NCI-H345 (cell line): ENCODE data around the gene BOLA1.
"Not testable (repeated sequence)": the region's sequence is repeated elsewhere in the genome, so short reads cannot be mapped to it uniquely, and the experiment has no call there.

Source experiments
- DNase-seq: peaks from one replicate; lab custom pipeline; 2025; lab: John Stamatoyannopoulos, UW

Gene BOLA1

DNA sequence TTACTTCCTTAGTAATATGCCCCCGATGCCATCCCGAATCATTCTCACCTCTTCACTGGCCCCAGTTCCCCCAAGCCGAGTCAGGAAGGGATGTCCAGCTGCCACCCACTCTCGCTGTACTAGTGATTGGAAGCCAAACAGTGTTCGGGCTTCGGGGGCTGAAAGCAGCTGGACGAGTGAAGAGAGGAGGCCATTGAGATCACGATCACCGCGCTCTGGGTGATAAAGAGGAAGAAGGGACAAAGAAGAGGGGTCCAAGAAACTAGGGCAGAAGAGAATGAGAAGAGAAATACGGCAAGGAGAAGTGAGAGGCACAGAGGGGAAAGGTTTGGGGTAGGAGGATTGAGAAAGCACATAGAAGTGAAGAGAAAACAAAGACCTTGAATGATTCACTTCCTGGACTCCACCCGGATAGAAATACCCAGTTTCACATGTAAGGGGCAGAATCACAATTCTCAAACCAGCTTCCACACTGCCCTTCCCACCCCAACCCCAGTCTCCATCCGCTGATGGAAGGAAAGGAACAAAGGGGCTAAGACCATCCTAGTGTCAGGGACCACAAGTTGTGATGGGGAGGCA is 31.9 kb downstream of the BOLA1 start:
- DNase-seq = no peak

GRCh38 chr1:149932474-149932873 is 33.1 kb downstream of the BOLA1 start:
- no peak for DNase-seq

GRCh38 chr1:149933208-149933607 is 33.8 kb downstream of the BOLA1 start:
- DNase-seq = no peak

DNA sequence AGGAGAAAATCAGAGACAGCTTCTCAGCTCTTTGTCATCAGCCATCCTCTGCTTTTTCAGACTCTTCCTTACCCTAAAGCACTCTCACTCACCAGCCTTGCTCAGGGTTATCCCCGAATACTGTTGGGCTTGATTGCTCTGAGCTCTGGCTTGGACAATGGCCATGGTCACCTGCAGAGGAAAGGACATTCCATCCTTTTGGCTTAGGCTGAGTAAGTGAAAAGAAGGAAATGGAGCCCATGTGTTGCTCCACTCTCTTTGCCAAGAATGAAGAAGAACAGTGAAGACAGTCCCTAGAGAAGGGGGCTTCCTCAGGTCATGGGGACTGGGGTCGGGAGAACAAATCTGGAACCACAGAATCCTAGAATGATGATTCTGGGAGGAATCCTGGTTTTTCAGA is 35.0 kb downstream of the BOLA1 start:
- no peak for DNase-seq

DNA sequence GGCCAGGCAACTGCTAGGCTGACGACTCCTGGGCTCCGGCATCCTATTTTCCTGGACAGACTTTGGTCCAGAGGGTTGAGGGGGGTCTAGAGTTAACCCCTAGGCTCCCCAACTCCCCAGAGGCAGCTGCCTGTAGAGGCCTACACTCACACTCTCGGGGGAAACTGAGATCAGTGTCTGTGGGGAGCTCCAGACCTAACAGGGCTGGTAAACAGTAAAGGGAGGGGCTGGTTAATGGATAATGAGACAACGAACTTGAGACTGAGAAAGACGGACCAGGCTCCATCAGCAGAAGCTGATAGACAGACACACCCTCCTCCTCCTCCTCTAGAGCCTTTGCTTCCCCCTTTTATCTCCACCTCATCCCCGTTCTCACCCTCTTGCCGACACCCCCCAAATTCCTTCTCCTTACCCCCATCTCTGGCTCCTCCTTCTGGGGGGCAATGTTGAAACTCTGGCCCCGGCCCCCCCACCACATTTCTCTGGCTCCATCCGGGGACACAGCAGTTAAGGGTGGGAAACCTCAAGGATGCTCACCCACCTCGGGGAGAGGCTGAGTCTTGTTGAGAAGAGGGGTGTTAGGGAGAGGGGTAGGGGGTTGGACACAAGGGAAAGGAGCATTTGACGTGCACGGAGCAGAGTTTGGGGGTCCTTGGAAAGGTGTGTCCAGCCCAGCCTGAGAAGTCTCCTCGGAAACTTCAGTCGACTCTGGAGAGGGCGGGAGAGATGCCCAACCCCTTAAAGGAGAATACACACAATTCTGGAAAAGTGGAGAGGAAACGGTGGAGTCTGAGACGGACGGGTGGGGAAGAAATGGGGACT is 37.0 kb downstream of the BOLA1 start, which contains the start of gene MTMR11:
Gene MTMR11, minus strand, starts transcription at position 710 of the 822 bp plus-strand sequence. Its CDS starts 232 bp downstream, at position 478.
- DNase-seq = no peak

GRCh38 chr1:149936992-149937705 is 37.8 kb downstream of the BOLA1 start:
- no peak for DNase-seq

- no peak for DNase-seq
Observed at GRCh38 chr1:149937759-149938158, 38.4 kb downstream of the BOLA1 start.

DNA sequence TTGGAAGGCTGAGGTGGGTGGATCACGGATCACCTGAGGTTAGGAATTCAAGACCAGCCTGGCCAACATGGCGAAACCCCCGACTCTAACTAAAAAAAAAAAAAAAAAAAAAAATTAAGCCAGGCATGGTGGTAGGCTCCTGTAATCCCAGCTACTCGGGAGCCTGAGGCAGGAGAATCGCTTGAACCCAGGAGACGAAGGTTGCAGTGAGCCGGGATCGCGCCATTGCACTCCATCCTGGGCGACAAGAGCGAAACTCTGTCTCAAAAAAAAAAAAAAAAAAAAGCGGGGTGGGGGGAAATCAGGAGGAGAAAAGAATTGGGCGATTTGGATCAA is 39.3 kb downstream of the BOLA1 start:
- DNase-seq = not testable (repeated sequence)

- no peak for DNase-seq
Observed at GRCh38 chr1:149940427-149940826, 41.1 kb downstream of the BOLA1 start.

- DNase-seq = no peak
Observed at GRCh38 chr1:149942207-149942606, 42.8 kb downstream of the BOLA1 start.

GRCh38 chr1:149942885-149943284 is 43.5 kb downstream of the BOLA1 start:
- DNase-seq = no peak

DNA sequence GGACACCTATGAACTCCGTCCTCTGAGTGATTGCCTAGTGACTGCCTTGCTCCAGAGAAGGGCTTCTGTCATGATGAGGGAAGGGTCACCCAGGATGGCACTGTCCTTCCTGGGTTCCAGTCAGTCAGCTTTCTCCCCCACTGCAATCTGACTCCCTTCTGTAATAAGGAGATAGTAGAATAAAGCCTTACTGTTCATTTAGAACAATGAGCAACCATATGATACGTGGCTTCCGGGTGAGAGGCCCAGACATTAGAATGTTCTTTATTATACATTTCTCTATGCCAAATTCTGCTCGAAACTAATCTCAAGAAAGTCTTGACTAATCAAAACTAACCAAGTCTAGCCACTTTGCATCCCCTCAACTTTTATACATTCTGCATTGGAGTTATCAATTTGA is 45.8 kb downstream of the BOLA1 start:
- DNase-seq = no peak

DNA sequence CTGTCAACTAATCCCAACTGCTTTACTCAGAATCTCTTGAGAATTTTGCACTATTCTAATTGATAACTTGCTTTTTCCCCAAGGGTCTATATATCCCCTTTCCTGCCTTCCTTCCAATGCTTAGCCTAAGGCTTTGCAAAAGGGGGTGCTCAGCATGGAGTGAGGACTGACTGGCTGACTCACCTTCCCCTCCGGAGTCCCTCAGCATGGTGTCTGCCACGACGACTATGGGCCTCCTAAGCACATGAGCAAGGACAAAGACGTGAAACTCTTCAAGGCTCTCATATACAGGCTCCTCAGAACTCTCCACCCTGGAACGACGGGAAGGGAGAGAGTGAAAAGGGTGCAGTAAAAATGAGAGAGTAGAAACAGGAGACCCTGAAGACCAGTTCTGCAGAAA is 50.5 kb downstream of the BOLA1 start:
- no peak for DNase-seq
